ENCODE results near the gene KDR.
A peak's percentile ranks its signal among the peaks of the same experiment; 100 is the strongest.

KDR gene

DNA sequence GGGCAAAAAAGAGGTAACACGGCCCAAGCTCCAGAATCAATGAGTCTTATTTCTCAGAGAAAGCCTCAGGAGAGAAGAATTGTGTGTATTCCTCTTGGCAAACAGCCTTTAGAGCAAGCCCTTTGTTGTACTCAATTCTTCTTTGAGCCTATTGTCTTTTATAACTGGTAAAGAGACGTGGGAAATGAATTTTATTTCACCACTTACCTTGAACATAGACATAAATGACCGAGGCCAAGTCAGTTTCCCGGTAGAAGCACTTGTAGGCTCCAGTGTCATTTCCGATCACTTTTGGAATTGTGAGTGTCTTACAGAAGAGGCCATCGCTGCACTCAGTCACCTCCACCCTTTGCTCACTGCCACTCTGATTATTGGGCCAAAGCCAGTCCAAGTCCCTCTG is 7.0 kb downstream of the KDR start:
- Histone ChIP-seq H3K4me1 (ENCODE audit: control insufficient read depth in 1 of 2, insufficient read depth in 2 of 2, low read length in 2 of 2) (no peaks in the 10 kb centered on the region), H3K4me2 (ENCODE audit: low read length) (no peak overlapping the region), H2BK5ac (ENCODE audit: low read depth, low read length, poor library complexity) (no peak overlapping the region), H3K4ac (ENCODE audit: low read depth, low read length) (no peak overlapping the region), H3K18ac (ENCODE audit: low read length) (no peak overlapping the region), H2AK5ac (ENCODE audit: low read length) (no peak overlapping the region), H3K36me3 (ENCODE audit: control insufficient read depth in 1 of 2, insufficient read depth in 2 of 2, low read length in 2 of 2) (no peaks in the 10 kb centered on the region), H4K12ac (ENCODE audit: low read depth, low read length) (no peak overlapping the region), H2BK12ac (ENCODE audit: low read length) (no peak overlapping the region), H2BK120ac (ENCODE audit: insufficient read depth, low read length, poor library complexity) (no peak overlapping the region), H4K8ac (ENCODE audit: low read depth, low read length) (no peak overlapping the region), H3K14ac (ENCODE audit: low read length) (no peak overlapping the region), H3K79me2 (ENCODE audit: control insufficient read depth, insufficient read depth, low read length, poor library complexity) (no peaks in the 10 kb centered on the region), H3K79me1 (ENCODE audit: low read length) (no peaks in the 10 kb centered on the region), H3K27me3 (ENCODE audit: insufficient read depth, low read length) (no peaks in the 10 kb centered on the region), H3K4me3 (ENCODE audit: low read depth, low read length) (no peak overlapping the region), H4K91ac (ENCODE audit: low read depth, low read length) (no peak overlapping the region), H3K27ac (ENCODE audit: low read depth, low read length) (no peak overlapping the region), H2AFZ (ENCODE audit: insufficient read depth, low read length, poor library complexity) (no peak overlapping the region), H3K23ac (ENCODE audit: low read length) (no peak overlapping the region), H3K9me3 (ENCODE audit: insufficient read depth, low read depth, low read length) (no peaks in the 10 kb centered on the region), H3K9ac (ENCODE audit: low read length) (no peak overlapping the region)
- no peak for DNase-seq
- WGBS (ENCODE audit: extremely low coverage, insufficient coverage, insufficient read length) = no CpG with 5 or more reads among the region's 6 CpGs

DNA sequence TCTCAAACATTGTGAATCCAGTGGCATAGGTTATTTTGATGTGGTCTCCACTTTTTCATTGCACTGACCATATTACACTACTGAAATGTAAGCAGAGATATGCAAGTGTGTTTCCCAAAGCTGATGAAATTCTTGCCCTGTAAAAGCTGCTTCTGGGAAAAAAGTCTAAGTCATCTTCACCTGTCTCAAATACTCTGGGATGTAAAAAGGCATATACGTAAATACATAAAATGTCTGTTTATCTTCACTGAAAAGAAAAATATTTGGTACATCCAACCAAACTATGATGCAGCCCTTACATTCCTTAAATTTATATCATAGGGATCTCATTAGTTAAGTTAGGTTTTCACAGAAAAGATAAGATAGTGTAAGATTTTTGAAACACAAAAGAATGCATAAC is 7.9 kb downstream of the KDR start:
- H3K79me2 ChIP-seq (ENCODE audit: control insufficient read depth, insufficient read depth, low read length, poor library complexity) = no peaks in the 10 kb centered on the region
- H2BK5ac ChIP-seq (ENCODE audit: low read depth, low read length, poor library complexity) = no peak overlapping the region
- no peak overlapping the region for H3K27ac ChIP-seq (ENCODE audit: low read depth, low read length)
- H3K9me3 ChIP-seq (ENCODE audit: insufficient read depth, low read depth, low read length) = no peaks in the 10 kb centered on the region
- no peak overlapping the region for H2AFZ ChIP-seq (ENCODE audit: insufficient read depth, low read length, poor library complexity)
- no peak overlapping the region for H2BK120ac ChIP-seq (ENCODE audit: insufficient read depth, low read length, poor library complexity)
- no peaks in the 10 kb centered on the region for H3K27me3 ChIP-seq (ENCODE audit: insufficient read depth, low read length)
- no CpG with 5 or more reads among the region's 1 CpG for WGBS (ENCODE audit: extremely low coverage, insufficient coverage, insufficient read length)
- no peak overlapping the region for H4K12ac ChIP-seq (ENCODE audit: low read depth, low read length)
- peak; percentile 30 to 78 for DNase-seq
- no peak overlapping the region for H2AK5ac ChIP-seq (ENCODE audit: low read length)
- no peak overlapping the region for H4K91ac ChIP-seq (ENCODE audit: low read depth, low read length)
- no peak overlapping the region for H3K9ac ChIP-seq (ENCODE audit: low read length)
- H3K4me2 ChIP-seq (ENCODE audit: low read length) = no peak overlapping the region
- no peak overlapping the region for H2BK12ac ChIP-seq (ENCODE audit: low read length)
- no peak overlapping the region for H3K4ac ChIP-seq (ENCODE audit: low read depth, low read length)
- no peak overlapping the region for H3K18ac ChIP-seq (ENCODE audit: low read length)
- no peak overlapping the region for H3K23ac ChIP-seq (ENCODE audit: low read length)
- H3K4me1 ChIP-seq (ENCODE audit: control insufficient read depth in 1 of 2, insufficient read depth in 2 of 2, low read length in 2 of 2) = no peaks in the 10 kb centered on the region
- no peak overlapping the region for H3K14ac ChIP-seq (ENCODE audit: low read length)
- no peaks in the 10 kb centered on the region for H3K36me3 ChIP-seq (ENCODE audit: control insufficient read depth in 1 of 2, insufficient read depth in 2 of 2, low read length in 2 of 2)
- no peak overlapping the region for H4K8ac ChIP-seq (ENCODE audit: low read depth, low read length)
- H3K79me1 ChIP-seq (ENCODE audit: low read length) = no peaks in the 10 kb centered on the region
- no peak overlapping the region for H3K4me3 ChIP-seq (ENCODE audit: low read depth, low read length)

DNA sequence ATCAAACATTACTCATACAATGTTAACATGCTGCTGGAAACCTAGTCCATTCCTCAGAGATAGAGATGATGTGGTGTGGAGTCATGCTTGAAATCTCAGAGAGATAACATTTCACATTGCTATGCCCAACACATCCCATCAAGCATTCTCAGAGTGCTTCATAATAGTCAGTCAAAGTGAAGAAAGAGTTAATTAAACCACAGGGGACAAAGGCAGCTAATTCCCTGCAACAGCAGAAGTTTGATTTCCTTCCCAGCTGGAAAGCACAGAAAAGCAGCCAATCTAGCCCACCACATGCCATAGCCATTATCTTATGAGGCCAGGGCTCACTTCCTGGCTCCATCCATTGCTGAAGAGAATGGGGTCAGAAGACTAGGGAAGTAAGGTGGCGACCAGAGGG is 8.9 kb downstream of the KDR start:
- no peak overlapping the region for H4K8ac ChIP-seq (ENCODE audit: low read depth, low read length)
- H3K4ac ChIP-seq (ENCODE audit: low read depth, low read length) = no peak overlapping the region
- H2AK5ac ChIP-seq (ENCODE audit: low read length) = no peak overlapping the region
- H3K27ac ChIP-seq (ENCODE audit: low read depth, low read length) = no peak overlapping the region
- H3K4me1 ChIP-seq (ENCODE audit: control insufficient read depth in 1 of 2, insufficient read depth in 2 of 2, low read length in 2 of 2) = no peaks in the 10 kb centered on the region
- no peak overlapping the region for H2BK12ac ChIP-seq (ENCODE audit: low read length)
- H2AFZ ChIP-seq (ENCODE audit: insufficient read depth, low read length, poor library complexity) = no peak overlapping the region
- H3K79me2 ChIP-seq (ENCODE audit: control insufficient read depth, insufficient read depth, low read length, poor library complexity) = no peaks in the 10 kb centered on the region
- H3K4me2 ChIP-seq (ENCODE audit: low read length) = no peak overlapping the region
- peak; percentile 29 to 67 for DNase-seq
- no peak overlapping the region for H2BK5ac ChIP-seq (ENCODE audit: low read depth, low read length, poor library complexity)
- no peaks in the 10 kb centered on the region for H3K9me3 ChIP-seq (ENCODE audit: insufficient read depth, low read depth, low read length)
- no peaks in the 10 kb centered on the region for H3K79me1 ChIP-seq (ENCODE audit: low read length)
- no peak overlapping the region for H4K91ac ChIP-seq (ENCODE audit: low read depth, low read length)
- H4K12ac ChIP-seq (ENCODE audit: low read depth, low read length) = no peak overlapping the region
- H3K23ac ChIP-seq (ENCODE audit: low read length) = no peak overlapping the region
- WGBS (ENCODE audit: extremely low coverage, insufficient coverage, insufficient read length) = no CpG with 5 or more reads among the region's 1 CpG
- H3K27me3 ChIP-seq (ENCODE audit: insufficient read depth, low read length) = no peaks in the 10 kb centered on the region
- no peak overlapping the region for H3K18ac ChIP-seq (ENCODE audit: low read length)
- H3K9ac ChIP-seq (ENCODE audit: low read length) = no peak overlapping the region
- H3K14ac ChIP-seq (ENCODE audit: low read length) = no peak overlapping the region
- H3K4me3 ChIP-seq (ENCODE audit: low read depth, low read length) = no peak overlapping the region
- H3K36me3 ChIP-seq (ENCODE audit: control insufficient read depth in 1 of 2, insufficient read depth in 2 of 2, low read length in 2 of 2) = no peaks in the 10 kb centered on the region
- H2BK120ac ChIP-seq (ENCODE audit: insufficient read depth, low read length, poor library complexity) = no peak overlapping the region

DNA sequence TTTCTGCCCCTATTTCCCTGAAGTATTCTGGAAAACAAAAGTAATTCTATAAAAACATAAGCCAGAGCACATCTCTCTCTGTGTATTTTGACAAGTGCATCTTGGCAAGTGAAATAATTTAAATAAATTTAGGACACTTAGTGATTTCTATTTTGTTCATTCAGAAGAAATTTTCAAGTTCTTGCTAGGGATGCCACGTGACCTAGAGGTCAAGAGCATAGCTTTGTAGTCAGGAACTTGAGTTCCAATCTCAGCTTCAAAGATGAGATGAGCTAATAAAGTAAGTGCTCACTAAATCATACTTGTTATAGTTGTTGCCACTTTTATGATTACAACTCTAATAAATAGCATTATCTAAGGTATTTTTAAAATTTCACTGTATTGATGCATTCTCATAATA is 13.8 kb downstream of the KDR start:
- WGBS (ENCODE audit: extremely low coverage, insufficient coverage, insufficient read length) = no CpG with 5 or more reads among the region's 1 CpG
- Histone ChIP-seq H3K9ac (ENCODE audit: low read length) (no peak overlapping the region), H3K79me2 (ENCODE audit: control insufficient read depth, insufficient read depth, low read length, poor library complexity) (no peaks in the 10 kb centered on the region)

More for the DNA sequence above, 13.8 kb downstream of the KDR start:
- Histone ChIP-seq H3K27me3 (ENCODE audit: insufficient read depth, low read length) (no peaks in the 10 kb centered on the region), H4K12ac (ENCODE audit: low read depth, low read length) (no peak overlapping the region), H3K4me2 (ENCODE audit: low read length) (no peak overlapping the region), H3K36me3 (ENCODE audit: control insufficient read depth in 1 of 2, insufficient read depth in 2 of 2, low read length in 2 of 2) (no peaks in the 10 kb centered on the region), H3K27ac (ENCODE audit: low read depth, low read length) (no peak overlapping the region), H2BK5ac (ENCODE audit: low read depth, low read length, poor library complexity) (no peak overlapping the region), H3K79me1 (ENCODE audit: low read length) (no peaks in the 10 kb centered on the region), H2AK5ac (ENCODE audit: low read length) (no peak overlapping the region), H4K91ac (ENCODE audit: low read depth, low read length) (no peak overlapping the region), H2BK12ac (ENCODE audit: low read length) (no peak overlapping the region), H3K9me3 (ENCODE audit: insufficient read depth, low read depth, low read length) (no peaks in the 10 kb centered on the region), H4K8ac (ENCODE audit: low read depth, low read length) (no peak overlapping the region), H3K4ac (ENCODE audit: low read depth, low read length) (no peak overlapping the region), H3K4me1 (ENCODE audit: control insufficient read depth in 1 of 2, insufficient read depth in 2 of 2, low read length in 2 of 2) (no peaks in the 10 kb centered on the region), H3K14ac (ENCODE audit: low read length) (no peak overlapping the region), H2AFZ (ENCODE audit: insufficient read depth, low read length, poor library complexity) (no peak overlapping the region), H2BK120ac (ENCODE audit: insufficient read depth, low read length, poor library complexity) (no peak overlapping the region), H3K4me3 (ENCODE audit: low read depth, low read length) (no peak overlapping the region), H3K18ac (ENCODE audit: low read length) (no peak overlapping the region), H3K23ac (ENCODE audit: low read length) (no peak overlapping the region)
- DNase-seq = no peak

Data from trophoblast cell (in vitro differentiated cells and primary cell).